GM21576 (cell line): ENCODE measurements around the gene ATP5MK.
"Not testable (repeated sequence)": the region's sequence is repeated elsewhere in the genome, so short reads cannot be mapped to it uniquely, and the experiment has no call there.

ENCODE experiments used
- ATAC-seq: cut with Tn5 transposase; IDR thresholded peaks from one replicate; pipeline ENCODE4 v1.9.1; 2021; ENCODE audit warnings: mild to moderate bottlenecking, moderate library complexity; ENCODE audit not compliant: unreplicated experiment

The ATP5MK gene

DNA sequence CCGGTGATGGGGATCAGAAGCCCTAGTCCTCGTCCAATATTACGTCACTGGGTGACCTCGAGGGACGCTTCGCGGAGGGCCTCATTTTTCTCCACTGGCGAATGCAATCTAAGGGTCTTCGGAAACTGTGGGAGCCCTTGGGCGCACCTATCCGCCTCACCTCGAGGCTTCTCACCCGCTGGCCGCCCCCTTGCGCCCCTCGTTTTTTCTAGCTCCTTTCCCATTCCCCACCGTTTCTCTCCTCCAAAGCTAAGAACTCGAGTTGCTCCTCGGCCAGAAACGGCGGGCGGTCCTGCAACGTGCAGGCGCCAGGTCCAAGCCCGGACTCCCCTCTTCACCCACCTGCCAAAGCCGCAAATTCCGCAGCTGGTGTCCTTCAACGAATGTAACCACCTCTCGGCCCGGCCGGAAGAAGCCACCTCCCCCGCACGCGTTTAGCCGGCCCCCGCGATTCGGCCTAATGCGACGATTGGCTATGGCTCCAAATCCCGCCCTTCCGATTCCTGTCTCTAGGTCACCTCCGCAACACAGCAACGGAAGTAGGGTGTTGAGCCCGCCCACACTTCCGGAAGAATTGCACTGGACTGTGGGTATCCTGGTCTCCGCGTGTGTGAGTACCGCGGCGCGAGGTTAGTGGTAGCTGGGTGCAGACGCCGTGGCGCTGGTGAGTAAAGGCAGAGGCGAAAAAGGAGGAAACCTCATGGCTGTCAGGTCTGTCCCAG, at the start of gene ATP5MK, which contains the start of gene PDCD11:
TSS of gene ATP5MK (minus strand) at position 409 of the 722 bp plus-strand sequence. CDS start 4,018 bp downstream, outside the sequence.
TSS of gene PDCD11 (plus strand) at position 560 of the 722 bp plus-strand sequence. CDS start 1,801 bp downstream, outside the sequence.
- ATAC-seq, result peak; percentile 99

GRCh38 chr10:103445366-103445765, 49.1 kb upstream of the ATP5MK start:
- no peak for ATAC-seq

- ATAC-seq, result no peak
Measured at GRCh38 chr10:103444478-103444877, 48.2 kb upstream of the ATP5MK start.

DNA sequence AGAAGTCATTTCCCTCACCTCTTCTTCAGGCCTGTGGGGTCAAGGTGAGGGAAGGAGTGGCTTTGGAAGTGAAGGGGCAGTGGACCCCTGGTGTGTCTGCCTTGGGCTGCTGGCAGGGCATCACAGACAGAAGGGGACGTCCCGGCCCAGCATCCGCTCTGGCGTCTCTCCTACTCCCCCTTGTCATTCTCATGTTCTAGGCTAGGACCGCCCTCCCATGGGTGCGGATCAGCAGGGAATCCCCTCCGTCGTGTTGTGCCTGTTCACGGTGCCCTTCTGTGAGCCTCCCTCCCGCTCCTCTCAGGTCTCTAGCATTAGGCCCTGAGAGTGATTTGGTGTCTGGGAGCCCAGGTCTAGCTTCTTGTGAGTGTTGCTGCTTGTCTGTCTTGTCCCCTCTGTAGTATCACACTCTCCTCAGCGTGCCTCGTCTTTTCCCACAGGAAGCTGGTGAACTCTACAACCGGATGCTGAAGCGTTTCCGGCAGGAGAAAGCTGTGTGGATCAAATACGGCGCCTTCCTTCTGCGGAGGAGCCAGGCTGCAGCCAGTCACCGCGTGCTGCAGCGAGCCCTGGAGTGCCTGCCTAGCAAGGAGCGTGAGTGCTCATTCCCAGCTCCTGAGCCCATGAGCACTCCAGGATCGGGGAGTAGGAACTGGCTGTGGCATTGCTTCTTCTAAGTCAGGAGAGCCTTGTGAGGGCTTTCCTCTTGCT, 47.4 kb upstream of the ATP5MK start:
- ATAC-seq, result no peak

DNA sequence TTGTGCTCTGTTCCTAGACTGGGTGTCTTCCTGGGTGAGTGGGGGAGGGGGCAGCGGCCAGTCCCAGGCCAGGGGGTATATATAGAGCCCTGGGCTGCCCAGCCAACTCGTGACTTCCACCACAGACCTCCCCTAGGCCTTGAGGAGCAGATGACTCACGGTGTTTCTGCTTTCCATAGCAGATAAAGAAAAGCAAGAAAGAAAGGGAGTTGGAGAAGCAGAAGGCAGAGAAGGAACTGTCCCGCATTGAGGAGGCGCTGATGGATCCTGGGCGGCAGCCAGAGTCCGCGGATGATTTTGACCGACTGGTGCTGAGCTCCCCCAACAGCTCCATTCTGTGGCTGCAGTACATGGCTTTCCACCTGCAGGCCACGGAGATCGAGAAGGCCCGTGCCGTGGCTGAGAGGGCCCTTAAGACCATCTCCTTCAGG, 45.8 kb upstream of the ATP5MK start:
- ATAC-seq, result no peak

GRCh38 chr10:103441611-103442010, 45.3 kb upstream of the ATP5MK start:
- no peak for ATAC-seq

- ATAC-seq, result no peak
Measured at GRCh38 chr10:103441206-103441605, 44.9 kb upstream of the ATP5MK start.

GRCh38 chr10:103440416-103440815, 44.1 kb upstream of the ATP5MK start:
- no peak for ATAC-seq

DNA sequence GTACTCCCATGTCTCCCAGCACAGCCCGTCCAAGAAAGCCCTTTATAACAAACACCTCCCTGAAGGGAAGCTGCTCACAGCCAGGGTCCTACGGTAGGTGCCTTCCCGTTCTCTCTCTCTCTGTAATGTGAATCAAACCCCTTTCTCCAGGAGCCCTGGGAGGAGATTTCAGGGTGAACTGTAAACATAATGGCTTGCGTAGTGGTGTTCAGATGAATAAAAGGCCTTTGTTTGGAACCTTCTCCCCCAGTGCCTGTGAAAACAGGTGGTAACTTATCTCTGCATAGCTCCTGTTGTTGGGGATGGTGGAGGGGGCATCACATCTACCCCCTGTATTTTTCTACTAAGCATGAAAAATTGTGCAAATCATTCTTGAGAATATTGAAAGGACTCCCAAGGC, 43.5 kb upstream of the ATP5MK start:
- ATAC-seq, result no peak

GRCh38 chr10:103433858-103434257, 37.6 kb upstream of the ATP5MK start:
- ATAC-seq, result no peak

DNA sequence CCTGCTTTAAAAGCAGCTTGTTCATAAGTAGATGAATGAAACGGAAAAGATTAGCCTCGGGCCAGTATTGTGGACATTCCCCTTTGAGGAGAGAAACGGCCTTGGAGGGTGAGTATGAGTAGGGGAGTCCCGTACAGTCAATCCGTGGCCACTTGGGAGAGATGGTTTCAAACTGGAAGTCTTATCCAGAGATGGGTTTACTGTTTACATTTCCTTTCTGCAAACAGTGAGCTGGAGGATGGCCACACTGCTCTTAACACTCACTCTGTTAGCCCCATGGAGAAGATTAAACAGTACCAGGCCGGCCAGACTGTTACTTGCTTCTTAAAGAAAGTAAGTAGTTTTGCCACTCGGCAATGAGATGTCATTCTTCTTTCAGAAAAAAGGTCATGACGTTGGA, 35.6 kb upstream of the ATP5MK start:
- no peak for ATAC-seq

GRCh38 chr10:103429647-103430046, 33.4 kb upstream of the ATP5MK start:
- ATAC-seq, result no peak

GRCh38 chr10:103428989-103429643, 32.8 kb upstream of the ATP5MK start:
- no peak for ATAC-seq

GRCh38 chr10:103427866-103428265, 31.6 kb upstream of the ATP5MK start:
- no peak for ATAC-seq

DNA sequence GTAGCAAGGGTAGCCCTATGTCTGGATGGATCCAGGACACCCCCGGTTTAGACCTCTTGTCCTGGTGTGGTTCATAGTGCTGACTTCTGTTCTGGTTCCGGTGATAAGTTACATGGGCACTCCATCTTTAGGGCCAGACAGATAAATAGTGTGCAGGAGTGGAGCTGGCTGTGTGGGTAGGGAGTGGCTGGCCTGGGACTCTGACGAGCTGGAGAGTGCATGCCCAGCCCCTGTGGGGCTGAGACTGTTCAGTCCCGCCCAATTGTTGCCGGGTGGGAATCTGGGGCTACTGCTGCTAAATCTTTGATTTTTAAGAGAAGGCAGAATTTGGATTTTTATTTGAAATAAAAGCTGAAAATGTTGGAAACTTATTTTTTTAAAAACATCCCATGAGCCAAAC, 27.5 kb upstream of the ATP5MK start:
- no peak for ATAC-seq

DNA sequence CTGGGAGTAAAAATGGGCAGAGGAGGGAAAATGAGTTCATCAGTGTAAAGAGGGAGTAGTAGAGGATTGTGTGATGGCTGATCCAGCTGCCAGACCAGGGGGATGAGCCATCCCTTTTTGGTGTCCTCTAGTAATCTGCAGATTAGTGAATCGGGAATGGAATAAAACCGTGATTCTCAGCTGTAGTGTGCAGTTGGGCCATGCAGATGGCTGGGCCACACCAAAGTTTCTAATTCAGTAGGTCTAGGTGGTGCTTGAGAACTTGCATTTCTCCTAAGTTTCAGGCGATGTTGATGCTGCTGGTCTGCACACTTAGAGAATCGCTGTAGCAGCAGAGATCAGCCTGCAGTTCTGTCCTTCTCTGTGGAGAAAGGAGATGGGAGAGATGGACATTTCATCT, 22.8 kb upstream of the ATP5MK start:
- ATAC-seq, result no peak

GRCh38 chr10:103417601-103418000, 21.3 kb upstream of the ATP5MK start:
- ATAC-seq, result no peak

GRCh38 chr10:103417148-103417469, 20.8 kb upstream of the ATP5MK start:
- ATAC-seq, result not testable (repeated sequence)

DNA sequence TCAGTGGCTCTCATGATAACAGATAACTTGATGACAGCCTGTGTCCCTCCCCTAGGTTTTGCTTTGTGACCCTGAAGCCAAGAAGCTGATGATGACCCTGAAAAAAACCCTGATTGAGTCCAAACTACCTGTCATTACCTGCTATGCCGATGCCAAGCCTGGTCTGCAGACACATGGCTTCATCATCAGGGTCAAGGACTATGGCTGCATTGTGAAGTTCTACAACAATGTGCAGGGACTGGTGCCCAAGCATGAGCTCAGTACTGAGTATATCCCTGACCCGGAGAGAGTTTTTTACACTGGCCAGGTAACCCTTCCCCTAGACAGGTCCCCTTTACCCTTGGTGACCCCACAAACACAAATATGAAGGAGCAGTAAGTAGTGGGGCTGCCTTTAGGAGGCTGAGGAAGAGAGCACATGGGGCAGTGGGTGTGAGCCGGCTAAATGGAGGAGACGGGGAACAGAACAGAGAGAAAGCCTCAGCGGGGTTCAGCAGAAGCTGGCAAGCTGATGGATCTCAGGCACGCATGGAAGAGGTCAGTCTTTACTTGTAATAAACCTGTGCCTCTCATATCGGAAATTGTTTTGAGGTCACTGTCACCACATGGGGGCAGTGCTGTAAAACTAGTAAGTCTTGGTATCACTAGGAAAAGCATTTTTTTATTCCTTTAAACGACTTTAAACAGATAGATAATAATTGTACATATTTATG, 20.3 kb upstream of the ATP5MK start:
- no peak for ATAC-seq

- ATAC-seq, result no peak
Measured at GRCh38 chr10:103415581-103415980, 19.3 kb upstream of the ATP5MK start.

DNA sequence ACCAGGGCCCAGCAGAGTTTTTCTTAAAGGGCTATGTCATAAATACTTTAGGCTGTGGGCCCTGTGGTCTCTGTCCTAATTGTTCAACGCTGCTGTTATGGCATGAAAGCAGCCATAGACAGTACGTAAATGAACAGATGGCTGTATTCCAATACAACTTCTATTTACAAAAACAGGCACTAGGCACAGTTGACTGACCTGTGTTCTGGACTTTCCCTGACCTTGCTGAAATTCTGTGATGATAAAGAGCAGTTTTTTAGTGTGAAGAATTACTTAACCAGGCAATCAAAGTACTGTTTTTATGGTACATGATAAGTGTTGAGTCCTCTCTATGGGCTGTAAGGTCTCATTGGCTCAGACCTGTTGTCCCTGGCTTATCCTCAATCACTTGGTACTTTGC, 17.3 kb upstream of the ATP5MK start:
- no peak for ATAC-seq
